Karpas-422 (cell line): ENCODE results near the gene DRAXIN. TPM values are rescaled to one million over a fixed set of nuclear protein-coding genes. Genes with fewer than 3 reads are reported as not detected.
"Not testable (repeated sequence)": the region's sequence is repeated elsewhere in the genome, so short reads cannot be mapped to it uniquely, and the experiment has no call there.

Experiments used
- DNase-seq: peaks from one replicate; pipeline ENCODE4 v3.0.0-alpha.2; 2015
- H2AFZ ChIP-seq: fragments of 200-600 bp; sonication (generic); 2 replicates; pipeline ENCODE4 v1.6.1; 2014; ENCODE audit warnings: antibody characterized with exemption, low read length, mixed read lengths
- H3K27ac ChIP-seq: fragments of 200-600 bp; sonication (generic); 2 replicates; pipeline ENCODE4 v1.5.1; 2014; ENCODE audit warnings: mild to moderate bottlenecking, low read length, moderate library complexity
- H3K27me3 ChIP-seq: fragments of 200-600 bp; sonication (generic); 2 replicates; pipeline ENCODE4 v1.6.1; 2014; ENCODE audit warnings: low read length, mixed read lengths
- H3K36me3 ChIP-seq: fragments of 200-600 bp; sonication (generic); 2 replicates; pipeline ENCODE4 v1.6.1; 2014; ENCODE audit warnings: low read length, mixed read lengths; ENCODE audit not compliant: insufficient read depth
- H3K4me1 ChIP-seq: fragments of 200-600 bp; sonication (generic); 2 replicates; pipeline ENCODE4 v1.6.1; 2014; ENCODE audit warnings: mild to moderate bottlenecking, low read length, mixed read lengths
- H3K4me2 ChIP-seq: fragments of 200-600 bp; sonication (generic); 2 replicates; pipeline ENCODE4 v1.6.1; 2014; ENCODE audit warnings: low read length, low read depth, mild to moderate bottlenecking; ENCODE audit not compliant: poor library complexity, severe bottlenecking
- H3K4me3 ChIP-seq: fragments of 200-600 bp; sonication (generic); 2 replicates; pipeline ENCODE4 v1.5.1; 2014; ENCODE audit warnings: mild to moderate bottlenecking, antibody characterized with exemption, low read length, mixed read lengths
- H3K79me2 ChIP-seq: fragments of 200-600 bp; sonication (generic); 2 replicates; pipeline ENCODE4 v1.6.1; 2014; ENCODE audit warnings: mild to moderate bottlenecking, low read length, mixed read lengths
- H3K9ac ChIP-seq: fragments of 200-600 bp; sonication (generic); 2 replicates; pipeline ENCODE4 v1.6.0; 2014; ENCODE audit warnings: low read length
- H3K9me2 ChIP-seq: fragments of 200-600 bp; sonication (generic), shearing (Covaris generic); replicated peaks from 2 replicates; pipeline ENCODE4 v1.6.0; 2014; ENCODE audit warnings: mild to moderate bottlenecking, low read length, moderate library complexity; ENCODE audit not compliant: insufficient read depth
- H3K9me3 ChIP-seq: fragments of 300-700, 200-600 bp; sonication (generic); 2 replicates; pipeline ENCODE4 v1.6.1; 2014; ENCODE audit warnings: low read length, mixed read lengths
- H4K20me1 ChIP-seq: fragments of 200-600 bp; sonication (generic); 2 replicates; pipeline ENCODE4 v1.6.1; 2014; ENCODE audit warnings: mild to moderate bottlenecking, antibody characterized with exemption, low read length, low read depth; ENCODE audit not compliant: insufficient read depth
- total RNA-seq: library from RNA; depleted of rRNA; stranded (reverse); fragments of >200 nt; shearing (Covaris generic); gene quantifications from 2 replicates; pipeline ENCODE4 v1.2.3, GENCODE V29; 2014; ENCODE audit warnings: low replicate concordance; rRNA removed

DRAXIN gene, protein sequence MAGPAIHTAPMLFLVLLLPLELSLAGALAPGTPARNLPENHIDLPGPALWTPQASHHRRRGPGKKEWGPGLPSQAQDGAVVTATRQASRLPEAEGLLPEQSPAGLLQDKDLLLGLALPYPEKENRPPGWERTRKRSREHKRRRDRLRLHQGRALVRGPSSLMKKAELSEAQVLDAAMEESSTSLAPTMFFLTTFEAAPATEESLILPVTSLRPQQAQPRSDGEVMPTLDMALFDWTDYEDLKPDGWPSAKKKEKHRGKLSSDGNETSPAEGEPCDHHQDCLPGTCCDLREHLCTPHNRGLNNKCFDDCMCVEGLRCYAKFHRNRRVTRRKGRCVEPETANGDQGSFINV
- total RNA-seq: not detected in 2 replicates

- H3K79me2 ChIP-seq: no peaks in the 10 kb centered on the region
- no peaks in the 10 kb centered on the region for H3K36me3 ChIP-seq
- H2AFZ ChIP-seq: no peak within 1 kb of the TSS
- H3K4me2 ChIP-seq: no peak within 1 kb of the TSS
- H3K27ac ChIP-seq: no peak within 1 kb of the TSS
- H3K9me2 ChIP-seq: no peaks in the 10 kb centered on the region
- H4K20me1 ChIP-seq: no peaks in the 10 kb centered on the region
- no peaks in the 10 kb centered on the region for H3K4me1 ChIP-seq
- no peak for DNase-seq
- H3K4me3 ChIP-seq: no peak within 1 kb of the TSS
- no peaks in the 10 kb centered on the region for H3K27me3 ChIP-seq
- H3K9ac ChIP-seq: no peak within 1 kb of the TSS
- no peaks in the 10 kb centered on the region for H3K9me3 ChIP-seq
Observed at GRCh38 chr1:11691302-11691914, at the start of gene DRAXIN. Gene DRAXIN (plus strand): TSS chr1:11691710. CDS start chr1:11706259, 14,549 bp downstream.

GRCh38 chr1:11641776-11642305, 49.7 kb upstream of the DRAXIN start:
- Histone ChIP-seq H3K4me1 (no peaks in the 10 kb centered on the region), H3K4me3 (no peak overlapping the region), H3K36me3 (no peaks in the 10 kb centered on the region), H3K9ac (no peak overlapping the region), H3K27me3 (no peaks in the 10 kb centered on the region), H4K20me1 (no peaks in the 10 kb centered on the region; the same call in 1 of the 2 replicates), H2AFZ (no peak overlapping the region), H3K9me2 (no peaks in the 10 kb centered on the region), H3K79me2 (no peaks in the 10 kb centered on the region), H3K27ac (no peak overlapping the region), H3K9me3 (no peaks in the 10 kb centered on the region), H3K4me2 (no peak overlapping the region)
- no peak for DNase-seq

- H3K9ac ChIP-seq, H4K20me1 ChIP-seq, H3K79me2 ChIP-seq, H2AFZ ChIP-seq, H3K27me3 ChIP-seq, H3K36me3 ChIP-seq, H3K4me1 ChIP-seq, H3K9me2 ChIP-seq, H3K9me3 ChIP-seq, H3K4me2 ChIP-seq, H3K4me3 ChIP-seq, H3K27ac ChIP-seq: not testable (repeated sequence)
- peak; percentile 88 for DNase-seq
Observed at GRCh38 chr1:11642418-11643017, 49.0 kb upstream of the DRAXIN start.

GRCh38 chr1:11643782-11644181, 47.7 kb upstream of the DRAXIN start:
- no peak overlapping the region for H2AFZ ChIP-seq
- no peaks in the 10 kb centered on the region; the same call in 1 of the 2 replicates for H4K20me1 ChIP-seq
- H3K9ac ChIP-seq: no peak overlapping the region
- no peak overlapping the region for H3K4me2 ChIP-seq
- no peak overlapping the region for H3K4me3 ChIP-seq
- no peak for DNase-seq
- H3K79me2 ChIP-seq: no peaks in the 10 kb centered on the region
- no peaks in the 10 kb centered on the region for H3K9me3 ChIP-seq
- H3K27ac ChIP-seq: no peak overlapping the region
- no peaks in the 10 kb centered on the region for H3K9me2 ChIP-seq
- H3K27me3 ChIP-seq: no peaks in the 10 kb centered on the region
- no peaks in the 10 kb centered on the region for H3K4me1 ChIP-seq
- no peaks in the 10 kb centered on the region for H3K36me3 ChIP-seq

DNA sequence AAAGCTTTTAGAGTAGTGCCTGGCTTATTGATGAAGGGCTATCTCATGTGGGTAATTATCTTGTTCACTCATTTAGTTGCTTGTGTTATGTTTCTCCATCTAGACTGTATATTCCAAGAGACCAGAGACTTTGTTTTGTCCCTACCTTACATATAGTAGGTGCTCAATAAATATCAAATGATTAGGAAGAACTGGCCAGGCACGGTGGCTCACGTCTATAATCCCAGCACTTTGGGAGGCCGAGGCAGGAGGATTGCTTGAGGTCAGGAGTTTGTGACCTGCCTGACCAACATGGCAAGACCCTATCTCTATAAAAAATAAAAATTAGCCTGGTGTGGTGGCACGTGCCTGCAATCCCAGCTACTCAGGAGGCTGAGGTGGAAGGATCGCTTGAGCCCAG, 46.2 kb upstream of the DRAXIN start:
- no peaks in the 10 kb centered on the region for H3K9me2 ChIP-seq
- H3K4me2 ChIP-seq: no peak overlapping the region
- no peaks in the 10 kb centered on the region for H3K79me2 ChIP-seq
- no peaks in the 10 kb centered on the region; the same call in 1 of the 2 replicates for H4K20me1 ChIP-seq
- no peak overlapping the region for H3K9ac ChIP-seq
- H3K9me3 ChIP-seq: no peaks in the 10 kb centered on the region
- no peak overlapping the region for H3K4me3 ChIP-seq
- no peak overlapping the region for H3K27ac ChIP-seq
- no peaks in the 10 kb centered on the region for H3K27me3 ChIP-seq
- H2AFZ ChIP-seq: no peak overlapping the region
- no peaks in the 10 kb centered on the region for H3K36me3 ChIP-seq
- H3K4me1 ChIP-seq: peaks cover 4% of the 10 kb centered on the region
- no peak for DNase-seq

DNA sequence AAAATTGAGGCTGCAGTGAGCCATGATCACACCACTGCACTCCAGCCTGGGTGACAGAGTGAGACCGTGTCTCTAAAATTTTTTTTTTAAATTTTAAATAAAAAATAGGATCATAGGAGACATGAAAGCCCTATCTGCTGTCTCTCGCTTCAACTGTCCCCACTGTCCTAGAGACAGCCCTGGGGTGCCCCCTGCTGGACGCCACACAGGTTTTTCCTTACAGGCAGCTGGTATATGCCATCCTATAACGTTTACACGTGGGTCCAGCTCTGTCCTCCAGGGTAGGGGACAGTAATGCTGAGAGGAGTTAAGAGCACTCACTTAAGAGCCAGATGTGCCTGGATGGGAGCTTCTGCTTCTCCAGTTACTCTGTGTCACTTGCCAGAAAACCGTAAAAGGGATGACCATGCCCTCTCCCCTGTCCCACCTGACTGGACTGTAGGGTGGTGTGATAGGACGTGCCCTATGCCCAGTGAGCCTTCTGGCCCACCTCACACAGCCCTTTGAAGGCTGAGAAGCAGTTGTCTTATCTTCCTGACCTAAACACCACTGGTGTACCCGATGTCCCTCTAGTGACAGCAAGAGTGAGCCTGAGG, 45.7 kb upstream of the DRAXIN start:
- H3K9ac ChIP-seq: no peak overlapping the region
- no peaks in the 10 kb centered on the region for H3K9me2 ChIP-seq
- H3K36me3 ChIP-seq: no peaks in the 10 kb centered on the region

DNA sequence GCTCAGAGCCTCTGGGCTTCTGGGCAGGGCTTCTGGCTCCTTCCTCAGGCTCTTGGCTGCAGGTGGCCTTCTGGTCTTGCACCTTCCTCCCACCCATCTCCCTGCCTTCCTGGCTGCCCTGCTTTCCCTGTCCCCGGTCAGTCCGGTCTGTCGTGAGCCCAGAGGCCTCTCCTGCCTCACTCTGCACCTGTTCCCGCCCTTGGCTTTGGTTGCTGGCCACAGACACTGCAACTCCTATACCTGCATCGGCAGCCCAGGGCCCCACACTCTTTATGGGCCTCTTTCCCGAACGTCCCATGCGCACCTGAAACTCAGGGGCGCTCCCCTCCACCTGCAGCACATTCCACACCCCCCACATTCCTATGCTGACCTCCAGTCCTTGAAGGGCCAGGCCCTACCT, 45.2 kb upstream of the DRAXIN start:
- H4K20me1 ChIP-seq: no peaks in the 10 kb centered on the region; the same call in 1 of the 2 replicates
- no peaks in the 10 kb centered on the region for H3K9me3 ChIP-seq
- H3K4me1 ChIP-seq: peaks cover 10% of the 10 kb centered on the region
- DNase-seq: no peak
- no peaks in the 10 kb centered on the region for H3K9me2 ChIP-seq
- no peaks in the 10 kb centered on the region for H3K36me3 ChIP-seq
- no peak overlapping the region for H3K27ac ChIP-seq
- no peak overlapping the region for H3K9ac ChIP-seq
- no peak overlapping the region for H3K4me2 ChIP-seq
- H3K79me2 ChIP-seq: no peaks in the 10 kb centered on the region
- H2AFZ ChIP-seq: no peak overlapping the region
- no peak overlapping the region for H3K4me3 ChIP-seq
- H3K27me3 ChIP-seq: no peaks in the 10 kb centered on the region

More for the DNA sequence above, 45.7 kb upstream of the DRAXIN start:
- Histone ChIP-seq H4K20me1 (no peaks in the 10 kb centered on the region; the same call in 1 of the 2 replicates), H3K79me2 (no peaks in the 10 kb centered on the region), H3K9me3 (no peaks in the 10 kb centered on the region), H3K4me2 (no peak overlapping the region), H3K27ac (no peak overlapping the region), H3K4me3 (no peak overlapping the region), H3K4me1 (peaks cover 9% of the 10 kb centered on the region), H2AFZ (no peak overlapping the region), H3K27me3 (no peaks in the 10 kb centered on the region)
- peak; percentile 92 for DNase-seq

GRCh38 chr1:11647333-11647732, 44.2 kb upstream of the DRAXIN start:
- Histone ChIP-seq H3K4me1 (peaks cover 10% of the 10 kb centered on the region), H3K27me3 (no peaks in the 10 kb centered on the region), H3K9me2 (no peaks in the 10 kb centered on the region), H3K9me3 (no peaks in the 10 kb centered on the region), H3K4me2 (no peak overlapping the region), H3K79me2 (no peaks in the 10 kb centered on the region), H2AFZ (no peak overlapping the region), H3K9ac (no peak overlapping the region), H3K36me3 (no peaks in the 10 kb centered on the region), H3K27ac (no peak overlapping the region), H3K4me3 (no peak overlapping the region), H4K20me1 (no peaks in the 10 kb centered on the region; the same call in 1 of the 2 replicates)
- no peak for DNase-seq
